OCI-LY1 (cell line): Measurements from ENCODE around the gene HLA-DQB1.

Experiments used
- H2AFZ ChIP-seq: fragments of 200-600 bp; sonication (generic), shearing (Covaris generic); 2 replicates; pipeline ENCODE4 v1.6.0; 2014; ENCODE audit warnings: antibody characterized with exemption, mild to moderate bottlenecking, low read length
- H3F3A ChIP-seq: fragments of 200-600 bp; sonication (generic), shearing (Covaris generic); 2 replicates; pipeline ENCODE4 v1.6.0; 2014; ENCODE audit warnings: mild to moderate bottlenecking, antibody characterized with exemption, low read length, moderate library complexity; ENCODE audit not compliant: insufficient read depth
- H3K27ac ChIP-seq: fragments of 200-600 bp; sonication (generic); 2 replicates; pipeline ENCODE4 v1.5.1; 2014; ENCODE audit warnings: low read length, mixed run types, mild to moderate bottlenecking, low read depth; ENCODE audit not compliant: poor library complexity, severe bottlenecking
- H3K27me3 ChIP-seq: fragments of 200-600 bp; sonication (generic); 2 replicates; pipeline ENCODE4 v1.6.0; 2014; ENCODE audit warnings: antibody characterized with exemption, mild to moderate bottlenecking, low read length, moderate library complexity; ENCODE audit not compliant: insufficient read depth
- H3K36me3 ChIP-seq: fragments of 200-600 bp; sonication (generic); 2 replicates; pipeline ENCODE4 v1.6.1; 2014; ENCODE audit warnings: mild to moderate bottlenecking, antibody characterized with exemption, low read length, moderate library complexity, mixed read lengths; ENCODE audit not compliant: insufficient read depth
- H3K4me1 ChIP-seq: fragments of 200-600 bp; sonication (generic); 2 replicates; pipeline ENCODE4 v1.5.1; 2014; ENCODE audit warnings: mild to moderate bottlenecking, low read length, moderate library complexity; ENCODE audit not compliant: insufficient read depth, severe bottlenecking
- H3K4me2 ChIP-seq: fragments of 200-600 bp; sonication (generic), shearing (Covaris generic); 2 replicates; pipeline ENCODE4 v1.6.1; 2014; ENCODE audit warnings: low read length
- H3K4me3 ChIP-seq: fragments of 200-600 bp; sonication (generic); 2 replicates; pipeline ENCODE4 v1.5.1; 2014; ENCODE audit warnings: low read length, low read depth, mild to moderate bottlenecking, mixed read lengths; ENCODE audit not compliant: poor library complexity, severe bottlenecking
- H3K79me2 ChIP-seq: fragments of 200-600 bp; shearing (Covaris generic); 2 replicates; pipeline ENCODE4 v1.6.1; 2016; ENCODE audit warnings: mixed run types, low read length, mixed read lengths; ENCODE audit not compliant: insufficient read depth
- H3K9ac ChIP-seq: fragments of 200-600 bp; sonication (generic), shearing (Covaris generic); 2 replicates; pipeline ENCODE4 v1.6.1; 2014; ENCODE audit warnings: mild to moderate bottlenecking, low read length, mixed read lengths
- H3K9me2 ChIP-seq: fragments of 200-600 bp; sonication (generic), shearing (Covaris generic); 2 replicates; pipeline ENCODE4 v1.6.1; 2014; ENCODE audit warnings: low read depth, mild to moderate bottlenecking, low read length, mixed read lengths
- H3K9me3 ChIP-seq: fragments of 200-600 bp; shearing (Covaris generic); 2 replicates; pipeline ENCODE4 v1.6.1; 2014; ENCODE audit warnings: low read length, mixed read lengths
- H4K20me1 ChIP-seq: fragments of 200-600 bp; sonication (generic), shearing (Covaris generic); 2 replicates; pipeline ENCODE4 v1.6.0; 2016; ENCODE audit warnings: mild to moderate bottlenecking, low read length; ENCODE audit not compliant: insufficient read depth
- EZH2 ChIP-seq: fragments of 200-600 bp; sonication (generic), shearing (Covaris generic); IDR thresholded peaks from 2 replicates; pipeline ENCODE4 v1.8.0; 2017; ENCODE audit warnings: borderline replicate concordance, mixed run types, mild to moderate bottlenecking, antibody characterized with exemption, low read length, moderate library complexity, mixed read lengths
- TF ChIP-seq, protein P1 (sequence below): fragments of 200-600 bp; sonication (generic), shearing (Covaris generic); IDR thresholded peaks from 2 replicates; pipeline ENCODE4 v1.5.1; 2017; ENCODE audit warnings: mild to moderate bottlenecking, antibody characterized with exemption, low read length, moderate library complexity, mixed read lengths

HLA-DQB1 gene

DNA sequence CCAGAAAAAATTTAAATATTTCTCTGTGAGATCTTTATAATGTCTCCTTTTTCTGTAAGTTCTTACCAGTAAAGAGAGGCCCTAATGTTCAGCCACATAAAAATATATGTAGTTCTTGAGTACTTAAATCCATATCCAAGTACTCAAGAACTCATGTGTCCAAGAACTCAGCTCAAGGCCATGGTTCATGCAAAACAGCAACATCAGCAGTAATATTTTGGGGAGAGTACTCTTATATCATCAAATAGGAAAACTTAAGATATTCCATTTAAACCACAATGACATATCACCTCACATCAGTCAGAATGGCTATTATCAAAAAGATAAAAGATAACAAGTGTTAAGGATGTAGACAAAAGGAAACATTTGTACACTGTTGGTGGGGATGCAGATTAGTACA, 3.4 kb upstream of the HLA-DQB1 start:
- Histone ChIP-seq H3K9me3 (no peaks in the 10 kb centered on the region), H3K4me3 (no peak overlapping the region), H4K20me1 (no peaks in the 10 kb centered on the region), H3K4me2 (no peak overlapping the region), H3K4me1 (no peaks in the 10 kb centered on the region), H3K36me3 (no peaks in the 10 kb centered on the region), H3K79me2 (no peaks in the 10 kb centered on the region), H3F3A (no peaks in the 10 kb centered on the region), H3K9ac (no peak overlapping the region), H3K27ac (no peak overlapping the region), H3K27me3 (no peaks in the 10 kb centered on the region), H3K9me2 (no peaks in the 10 kb centered on the region), H2AFZ (no peak overlapping the region)
- TF ChIP-seq EZH2: no peak
- TF ChIP-seq, protein P1, sequence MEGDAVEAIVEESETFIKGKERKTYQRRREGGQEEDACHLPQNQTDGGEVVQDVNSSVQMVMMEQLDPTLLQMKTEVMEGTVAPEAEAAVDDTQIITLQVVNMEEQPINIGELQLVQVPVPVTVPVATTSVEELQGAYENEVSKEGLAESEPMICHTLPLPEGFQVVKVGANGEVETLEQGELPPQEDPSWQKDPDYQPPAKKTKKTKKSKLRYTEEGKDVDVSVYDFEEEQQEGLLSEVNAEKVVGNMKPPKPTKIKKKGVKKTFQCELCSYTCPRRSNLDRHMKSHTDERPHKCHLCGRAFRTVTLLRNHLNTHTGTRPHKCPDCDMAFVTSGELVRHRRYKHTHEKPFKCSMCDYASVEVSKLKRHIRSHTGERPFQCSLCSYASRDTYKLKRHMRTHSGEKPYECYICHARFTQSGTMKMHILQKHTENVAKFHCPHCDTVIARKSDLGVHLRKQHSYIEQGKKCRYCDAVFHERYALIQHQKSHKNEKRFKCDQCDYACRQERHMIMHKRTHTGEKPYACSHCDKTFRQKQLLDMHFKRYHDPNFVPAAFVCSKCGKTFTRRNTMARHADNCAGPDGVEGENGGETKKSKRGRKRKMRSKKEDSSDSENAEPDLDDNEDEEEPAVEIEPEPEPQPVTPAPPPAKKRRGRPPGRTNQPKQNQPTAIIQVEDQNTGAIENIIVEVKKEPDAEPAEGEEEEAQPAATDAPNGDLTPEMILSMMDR: no peak

DNA sequence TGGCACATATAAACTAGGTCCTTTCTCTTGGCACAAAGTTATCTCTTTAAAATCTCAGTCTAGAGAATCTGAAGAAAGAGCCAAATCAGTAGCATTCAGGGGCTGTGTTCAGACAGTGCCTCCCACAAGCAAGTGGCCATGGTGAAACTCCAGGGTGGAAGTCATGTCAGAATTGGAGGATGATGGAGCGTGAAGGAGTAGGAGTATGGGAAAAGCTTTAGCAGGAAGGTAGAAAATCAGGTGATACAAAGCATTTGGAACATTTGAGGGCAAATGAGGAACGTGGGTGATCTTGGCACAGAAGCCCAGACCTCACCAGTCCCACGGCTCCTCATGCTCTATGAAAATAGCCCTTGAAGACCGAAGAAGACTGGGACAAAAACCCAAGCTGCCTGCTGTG, 2.8 kb upstream of the HLA-DQB1 start:
- Histone ChIP-seq H3K36me3 (no peaks in the 10 kb centered on the region), H2AFZ (no peak overlapping the region), H3K79me2 (no peaks in the 10 kb centered on the region), H3K4me3 (no peak overlapping the region), H3K27ac (no peak overlapping the region), H3K27me3 (no peaks in the 10 kb centered on the region), H3K9me2 (no peaks in the 10 kb centered on the region), H3K9me3 (no peaks in the 10 kb centered on the region), H4K20me1 (no peaks in the 10 kb centered on the region), H3K4me1 (no peaks in the 10 kb centered on the region), H3K9ac (no peak overlapping the region), H3F3A (no peaks in the 10 kb centered on the region), H3K4me2 (no peak overlapping the region)
- TF ChIP-seq EZH2: no peak
- TF ChIP-seq, protein P1: no peak

DNA sequence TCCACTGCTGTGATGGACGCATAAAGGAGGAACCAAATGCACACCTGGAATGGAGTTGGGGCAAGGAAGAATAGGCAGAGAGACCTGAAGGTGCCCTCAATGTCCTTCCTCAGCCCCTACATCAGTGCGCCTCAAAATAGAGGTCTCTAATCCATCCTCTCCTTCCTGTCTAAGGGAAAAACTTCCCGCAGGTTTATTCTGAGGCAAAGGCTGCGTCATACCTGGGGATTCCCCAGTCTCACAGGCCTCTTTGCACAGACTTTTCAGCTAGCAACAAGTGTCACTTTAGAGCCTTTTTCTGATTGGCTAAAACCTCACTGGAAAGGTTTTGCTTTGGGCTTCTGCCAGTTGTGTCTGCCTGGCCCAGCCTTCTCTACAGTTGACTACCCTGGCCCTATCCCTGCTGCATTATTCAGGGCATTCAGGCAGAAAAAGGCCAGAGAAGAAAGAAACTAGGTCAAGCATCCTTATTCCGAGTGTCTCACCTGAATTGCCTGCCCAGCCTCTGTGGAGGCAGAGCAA, 1.8 kb upstream of the HLA-DQB1 start:
- H3K9me3 ChIP-seq: no peaks in the 10 kb centered on the region
- H3K4me2 ChIP-seq: no peak overlapping the region
- TF ChIP-seq, protein P1: no peak
- TF ChIP-seq EZH2: no peak

More for the DNA sequence above, 1.8 kb upstream of the HLA-DQB1 start:
- Histone ChIP-seq H3K36me3 (no peaks in the 10 kb centered on the region), H4K20me1 (no peaks in the 10 kb centered on the region), H3K27me3 (no peaks in the 10 kb centered on the region), H3K4me3 (no peak overlapping the region), H3K79me2 (no peaks in the 10 kb centered on the region), H3K9ac (no peak overlapping the region), H3K9me2 (no peaks in the 10 kb centered on the region), H2AFZ (no peak overlapping the region), H3K4me1 (no peaks in the 10 kb centered on the region), H3K27ac (no peak overlapping the region), H3F3A (no peaks in the 10 kb centered on the region)
